GM19438 (cell line): Measurements from ENCODE around the gene CD82.

Experiments used
- ATAC-seq: cut with Tn5 transposase; IDR thresholded peaks from one replicate; pipeline ENCODE4 v1.9.1; 2021; ENCODE audit warnings: low read depth; ENCODE audit not compliant: unreplicated experiment

Gene CD82

GRCh38 chr11:44559207-44559939 lies 6.1 kb upstream of the CD82 start:
- ATAC-seq = peak; percentile 85

GRCh38 chr11:44559940-44560300 lies 5.5 kb upstream of the CD82 start:
- ATAC-seq = peak; percentile 12

- ATAC-seq = no peak
Measured at GRCh38 chr11:44561275-44561805, 4.1 kb upstream of the CD82 start.

GRCh38 chr11:44561964-44562734 lies 3.3 kb upstream of the CD82 start:
- ATAC-seq = no peak

GRCh38 chr11:44562845-44563460 lies 2.5 kb upstream of the CD82 start:
- no peak for ATAC-seq

GRCh38 chr11:44563711-44564110 lies 1.8 kb upstream of the CD82 start:
- ATAC-seq = no peak

GRCh38 chr11:44564166-44564565 lies 1.3 kb upstream of the CD82 start:
- no peak for ATAC-seq

GRCh38 chr11:44564670-44565210 lies 723 bp upstream of the CD82 start:
- ATAC-seq = no peak

GRCh38 chr11:44565953-44566949 lies 788 bp downstream of the CD82 start:
- ATAC-seq = no peak

GRCh38 chr11:44566952-44567875 lies 1.8 kb downstream of the CD82 start:
- no peak for ATAC-seq

GRCh38 chr11:44567876-44568256 lies 2.4 kb downstream of the CD82 start:
- no peak for ATAC-seq

GRCh38 chr11:44568331-44568657 lies 2.8 kb downstream of the CD82 start:
- no peak for ATAC-seq

- peak; percentile 45 for ATAC-seq
Measured at GRCh38 chr11:44568658-44569473, 3.4 kb downstream of the CD82 start.

GRCh38 chr11:44570411-44571155 lies 5.1 kb downstream of the CD82 start:
- no peak for ATAC-seq

GRCh38 chr11:44571871-44572270 lies 6.4 kb downstream of the CD82 start:
- ATAC-seq = no peak

- ATAC-seq = no peak
Measured at GRCh38 chr11:44572436-44572835, 7.0 kb downstream of the CD82 start.

GRCh38 chr11:44572884-44573283 lies 7.4 kb downstream of the CD82 start:
- no peak for ATAC-seq

- ATAC-seq = no peak
Measured at GRCh38 chr11:44573333-44573732, 7.9 kb downstream of the CD82 start.
